Pancreas (tissue), 10 donors: ENCODE measurements around the gene SSUH2. TPM values are rescaled to one million over a fixed set of nuclear protein-coding genes. Genes with fewer than 3 reads are reported as not detected.
A peak's percentile ranks its signal among the peaks of the same experiment; 100 is the strongest.

Experiments used
- ATAC-seq, 4 donors: fragments of 200-7000 bp; cut with Tn5 transposase; one replicate each; pipeline versions ENCODE4 v1.8.0 to v1.9.1; 2020; ENCODE audit warnings: mild to moderate bottlenecking in 4 of 4, moderate library complexity in 4 of 4
- DNase-seq, 6 donors: peaks; one replicate each; pipeline ENCODE4 v3.0.0-alpha.2; 2020
- FAIRE-seq: peaks from 2 replicates; lab custom pipeline; 2012; peaks lifted over from hg19 to GRCh38; lab: Jason Lieb, UNC
- H3K27ac ChIP-seq, 4 donors: fragments of 200-600 bp; sonication (generic); 1 replicate in 3 of 4; 2 replicates in 1 of 4; pipeline versions ENCODE4 v1.5.0 to v1.8.0; 2020
- H3K27me3 ChIP-seq, 4 donors: fragments of 200-600 bp; one replicate each; pipeline ENCODE4 v1.8.0; 2021
- H3K36me3 ChIP-seq, 3 donors: fragments of 200-600 bp; sonication (generic) in 1 of 3; one replicate each; pipeline versions ENCODE4 v1.5.0 to v1.8.0; 2020 to 2021
- H3K4me1 ChIP-seq, 3 donors: fragments of 200-600 bp; one replicate each; pipeline ENCODE4 v1.8.0; 2021
- H3K4me3 ChIP-seq, 4 donors: fragments of 200-600 bp; sonication (generic) in 2 of 4; one replicate each; pipeline versions ENCODE4 v1.5.0 to v1.8.0; 2020 to 2021
- H3K9me3 ChIP-seq, 4 donors: fragments of 200-600 bp; one replicate each; pipeline ENCODE4 v1.8.0; 2021
- WGBS, 2 donors: extraction: QIAGEN DNeasy Blood & Tissue Kit; methylation state at CpG; one replicate each; pipeline ENCODE4 v1.1.7; 2013; 5-methylcytosine and 5-hydroxymethylcytosine counted together
- intact Hi-C, 3 donors: fragments of 100-400 bp; cut with DNase I; formaldehyde crosslinking; loops; one replicate each; pipeline versions ENCODE4 v1.11.1 to v1.14.2; 2022
- polyA plus RNA-seq, 2 donors: library from polyadenylated mRNA; stranded (reverse); fragments of 200-250 nt; gene quantifications; one replicate each; pipeline ENCODE4 v1.2.3, GENCODE V29; 2013
- total RNA-seq, 6 donors: library from RNA; stranded (reverse); fragmentation: NEBNext Ultra II Directional in 4 of 6; extraction: Animal tissue kit (Norgen Biotek cat#: 25700) in 4 of 6; gene quantifications; one replicate each; pipeline versions ENCODE4 v1.2.1 to v1.2.4, GENCODE V29; 2021 to 2023
- TF ChIP-seq, protein P1 (sequence below), 4 donors: fragments of 200-600 bp; sonication (generic) in 3 of 4; IDR thresholded peaks; one replicate each; pipeline versions ENCODE4 v1.5.0 to v1.8.0; 2021; ENCODE audit warnings: antibody characterized with exemption in 4 of 4
- donor health status: healthy with polysubstance abuse.
- donor health status: DM: no; HTN: no; CAD: no; lungs with moderate emphysema.
- donor health status: DM: no; HTN: no; CAD: no.
- donor health status: control.
- donor health status: control.
- donor health status: Bipolar disorder and iron deficiency.
- donor health status: DM: yes; HTN: yes; CAD: no.
- donor health status: DM: no; HTN: no; CAD: no.
- donor health status: DM: no; HTN: no; CAD: no.
- donor health status: DM: yes; HTN: yes; CAD: no.

Gene SSUH2
- total and polyA plus RNA-seq, 8 donors: 0.06 to 1.8 (median 0.22) TPM

DNA sequence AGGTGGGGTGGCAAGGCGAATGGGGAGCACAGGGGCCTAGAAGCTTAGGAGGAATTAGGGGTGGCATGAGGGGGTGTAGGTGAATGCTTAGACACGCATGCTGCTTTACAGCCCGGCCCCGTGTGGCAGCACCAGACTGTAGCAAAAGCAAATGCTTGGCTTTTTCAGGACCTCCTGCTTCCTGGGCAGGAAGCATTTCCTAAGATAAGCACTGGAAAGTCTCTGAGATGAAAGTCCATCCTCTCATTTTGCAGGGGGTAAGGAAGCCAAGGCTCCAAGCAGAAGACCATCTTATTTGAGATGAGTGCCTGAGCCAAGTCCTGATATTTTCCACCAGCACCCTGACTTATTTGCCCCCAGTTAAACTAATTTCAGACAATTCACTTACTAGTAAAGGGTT is 12.9 kb downstream of the SSUH2 start:
- ATAC-seq: no peak
- Histone ChIP-seq H3K36me3 (no peaks in the 10 kb centered on the region), H3K27me3 (no peaks in the 10 kb centered on the region), H3K4me3 (no peak overlapping the region), H3K4me1 (no peaks in the 10 kb centered on the region), H3K27ac (no peak overlapping the region), H3K9me3 (no peaks in the 10 kb centered on the region)
- DNase-seq: no peak
- intact Hi-C loops: no loop called here
- WGBS, 2 donors: 60 to 68% methylated on average over 4 of the region's 4 CpGs
- no peak for FAIRE-seq
- TF ChIP-seq, protein P1, sequence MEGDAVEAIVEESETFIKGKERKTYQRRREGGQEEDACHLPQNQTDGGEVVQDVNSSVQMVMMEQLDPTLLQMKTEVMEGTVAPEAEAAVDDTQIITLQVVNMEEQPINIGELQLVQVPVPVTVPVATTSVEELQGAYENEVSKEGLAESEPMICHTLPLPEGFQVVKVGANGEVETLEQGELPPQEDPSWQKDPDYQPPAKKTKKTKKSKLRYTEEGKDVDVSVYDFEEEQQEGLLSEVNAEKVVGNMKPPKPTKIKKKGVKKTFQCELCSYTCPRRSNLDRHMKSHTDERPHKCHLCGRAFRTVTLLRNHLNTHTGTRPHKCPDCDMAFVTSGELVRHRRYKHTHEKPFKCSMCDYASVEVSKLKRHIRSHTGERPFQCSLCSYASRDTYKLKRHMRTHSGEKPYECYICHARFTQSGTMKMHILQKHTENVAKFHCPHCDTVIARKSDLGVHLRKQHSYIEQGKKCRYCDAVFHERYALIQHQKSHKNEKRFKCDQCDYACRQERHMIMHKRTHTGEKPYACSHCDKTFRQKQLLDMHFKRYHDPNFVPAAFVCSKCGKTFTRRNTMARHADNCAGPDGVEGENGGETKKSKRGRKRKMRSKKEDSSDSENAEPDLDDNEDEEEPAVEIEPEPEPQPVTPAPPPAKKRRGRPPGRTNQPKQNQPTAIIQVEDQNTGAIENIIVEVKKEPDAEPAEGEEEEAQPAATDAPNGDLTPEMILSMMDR (IDR thresholded peaks at IDR 0.05): no peak

DNA sequence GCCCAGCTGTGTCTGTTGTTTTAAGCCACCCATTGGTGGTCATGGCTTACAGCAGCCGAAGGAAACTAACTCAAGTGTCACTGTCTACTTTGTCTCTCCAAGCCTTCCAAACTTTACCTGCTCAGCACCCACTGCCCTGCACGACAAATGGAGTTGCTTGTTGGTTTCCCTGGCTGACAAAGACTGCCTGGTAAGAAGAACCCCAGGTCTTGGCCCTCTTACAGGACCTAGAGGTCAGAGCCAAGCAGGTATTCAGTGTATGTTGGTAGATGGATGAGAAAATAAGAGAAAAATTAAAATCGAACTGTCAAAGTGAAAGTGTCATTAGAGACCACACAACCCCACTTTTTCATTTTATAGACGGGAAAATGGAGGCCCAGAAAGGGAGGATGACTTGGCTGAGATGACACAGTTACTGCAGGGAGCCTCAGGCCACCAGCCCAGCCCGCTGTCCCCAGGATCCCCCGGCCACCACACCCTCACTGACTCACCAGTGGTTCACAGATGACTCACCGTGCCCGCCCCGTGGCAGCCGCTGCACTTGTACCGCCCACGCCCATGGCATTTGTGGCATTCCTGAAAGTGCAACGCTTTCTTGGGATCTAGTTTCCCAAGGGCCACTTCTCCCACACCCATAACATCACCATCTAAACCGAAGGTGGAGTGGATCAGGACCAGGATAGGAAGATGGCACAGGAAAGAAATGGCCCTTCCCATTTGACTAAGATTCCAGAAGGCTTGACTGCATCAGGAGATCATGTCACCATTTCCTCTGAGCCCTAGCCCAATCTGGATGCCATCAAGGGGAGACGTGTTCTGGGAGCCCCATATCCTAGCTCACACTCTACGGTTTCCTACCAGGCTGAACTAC is 15.2 kb downstream of the SSUH2 start:
- no peaks in the 10 kb centered on the region for H3K9me3 ChIP-seq
- DNase-seq: no peak
- no peaks in the 10 kb centered on the region for H3K36me3 ChIP-seq
- TF ChIP-seq, protein P1 (IDR thresholded peaks at IDR 0.05): no peak
- intact Hi-C loops: loop anchor here in 1 of 3 donors (10.0 kb wide), 1 partner anchor 195 kb away; no protein-coding TSS in a partner anchor
- H3K27me3 ChIP-seq: no peaks in the 10 kb centered on the region
- H3K4me3 ChIP-seq: no peak overlapping the region
- H3K4me1 ChIP-seq: no peaks in the 10 kb centered on the region
- no peak overlapping the region for H3K27ac ChIP-seq
- FAIRE-seq: no peak
- ATAC-seq: peak in 3 of 4 donors; percentile 50 to 73 (median 68)
- WGBS, 2 donors: 76 to 84% methylated on average over 16 of the region's 16 CpGs

DNA sequence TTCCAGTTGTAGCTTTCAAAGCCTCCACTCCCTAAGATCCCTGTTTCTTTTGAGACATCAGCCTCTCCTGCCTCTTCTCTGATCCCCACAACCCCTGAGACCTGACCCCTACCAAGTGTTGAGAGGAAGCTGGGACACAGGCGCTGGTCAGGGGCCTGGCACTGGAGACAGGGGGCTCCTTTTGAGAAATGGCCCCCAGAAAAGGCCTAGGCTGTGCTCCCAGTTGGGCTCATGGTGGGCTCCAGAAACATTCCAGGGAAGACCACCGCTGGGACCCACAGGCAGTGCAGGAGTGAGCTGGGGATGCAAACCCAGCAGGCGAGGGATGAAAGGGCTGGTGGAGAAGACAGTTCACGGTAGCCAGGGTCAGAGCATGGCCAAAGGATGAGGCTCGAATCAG is 16.6 kb downstream of the SSUH2 start:
- Histone ChIP-seq H3K4me3 (no peak overlapping the region), H3K4me1 (no peaks in the 10 kb centered on the region), H3K36me3 (no peaks in the 10 kb centered on the region), H3K9me3 (no peaks in the 10 kb centered on the region), H3K27me3 (no peaks in the 10 kb centered on the region), H3K27ac (no peak overlapping the region)
- FAIRE-seq (no peak), DNase-seq (no peak), ATAC-seq (no peak)
- 80 to 84% methylated on average over 5 of the region's 5 CpGs for WGBS, 2 donors
- TF ChIP-seq, protein P1 (IDR thresholded peaks at IDR 0.05): no peak
- intact Hi-C loops: loop anchor here in 1 of 3 donors (10.0 kb wide), 1 partner anchor 193 kb away; no protein-coding TSS in a partner anchor

DNA sequence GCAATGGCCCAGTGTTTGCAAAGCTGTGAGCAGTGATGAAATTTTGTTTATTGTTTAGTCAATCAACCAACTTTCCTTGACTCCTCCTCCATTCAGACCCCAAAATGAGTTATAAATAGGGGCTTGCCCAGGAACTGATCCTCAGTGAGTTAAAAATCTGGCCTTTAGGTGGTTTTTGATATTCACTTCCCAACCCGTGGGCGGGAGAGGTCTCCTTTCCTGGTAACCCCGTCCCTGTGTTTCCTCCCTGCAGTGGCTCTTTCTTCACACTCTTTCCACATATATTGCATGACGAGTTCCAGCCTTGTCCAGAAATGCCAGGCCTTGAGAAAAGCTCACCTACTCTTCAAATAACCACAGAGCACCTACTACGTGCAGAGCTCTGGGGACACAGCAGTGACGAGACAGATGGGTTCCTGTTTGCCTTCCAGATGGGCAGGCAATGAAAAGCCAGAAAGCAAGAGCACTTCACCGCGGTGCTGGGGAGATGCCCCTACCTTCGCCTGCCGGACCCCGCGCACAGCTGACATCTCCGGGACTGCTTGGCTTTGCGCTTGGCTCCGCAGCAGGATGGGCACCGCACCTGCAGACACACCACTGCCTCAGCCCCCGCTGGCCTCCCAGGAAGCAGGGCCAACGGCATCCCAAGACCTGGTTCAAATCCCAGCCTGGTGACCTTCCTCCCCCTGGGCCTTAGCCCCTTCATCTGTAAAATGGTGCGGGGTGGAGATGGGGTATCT is 17.2 kb downstream of the SSUH2 start:
- WGBS, 2 donors: 81 to 88% methylated on average over 19 of the region's 19 CpGs
- ATAC-seq (no peak), DNase-seq (no peak)

More for the DNA sequence above, 17.2 kb downstream of the SSUH2 start:
- H3K36me3 ChIP-seq: no peaks in the 10 kb centered on the region
- no peak overlapping the region for H3K27ac ChIP-seq
- no peak for FAIRE-seq
- TF ChIP-seq, protein P1 (IDR thresholded peaks at IDR 0.05): no peak
- intact Hi-C loops: loop anchor here in 1 of 3 donors (10.0 kb wide), 1 partner anchor 193 kb away; no protein-coding TSS in a partner anchor
- no peak overlapping the region for H3K4me3 ChIP-seq
- no peaks in the 10 kb centered on the region for H3K9me3 ChIP-seq
- H3K27me3 ChIP-seq: no peaks in the 10 kb centered on the region
- H3K4me1 ChIP-seq: no peaks in the 10 kb centered on the region
